Nucleus accumbens (tissue), 56 donors: ENCODE data around the gene SGSM2.

ENCODE experiments used
- DNase-seq, 56 donors: peaks; one replicate each; lab custom pipeline; 2025; lab: John Stamatoyannopoulos, UW

The SGSM2 gene

GRCh38 chr17:2396568-2397246 is 59.4 kb downstream of the SGSM2 start:
- DNase-seq = peak in 53 of 56 donors; percentile 11 to 82 (median 59)

DNA sequence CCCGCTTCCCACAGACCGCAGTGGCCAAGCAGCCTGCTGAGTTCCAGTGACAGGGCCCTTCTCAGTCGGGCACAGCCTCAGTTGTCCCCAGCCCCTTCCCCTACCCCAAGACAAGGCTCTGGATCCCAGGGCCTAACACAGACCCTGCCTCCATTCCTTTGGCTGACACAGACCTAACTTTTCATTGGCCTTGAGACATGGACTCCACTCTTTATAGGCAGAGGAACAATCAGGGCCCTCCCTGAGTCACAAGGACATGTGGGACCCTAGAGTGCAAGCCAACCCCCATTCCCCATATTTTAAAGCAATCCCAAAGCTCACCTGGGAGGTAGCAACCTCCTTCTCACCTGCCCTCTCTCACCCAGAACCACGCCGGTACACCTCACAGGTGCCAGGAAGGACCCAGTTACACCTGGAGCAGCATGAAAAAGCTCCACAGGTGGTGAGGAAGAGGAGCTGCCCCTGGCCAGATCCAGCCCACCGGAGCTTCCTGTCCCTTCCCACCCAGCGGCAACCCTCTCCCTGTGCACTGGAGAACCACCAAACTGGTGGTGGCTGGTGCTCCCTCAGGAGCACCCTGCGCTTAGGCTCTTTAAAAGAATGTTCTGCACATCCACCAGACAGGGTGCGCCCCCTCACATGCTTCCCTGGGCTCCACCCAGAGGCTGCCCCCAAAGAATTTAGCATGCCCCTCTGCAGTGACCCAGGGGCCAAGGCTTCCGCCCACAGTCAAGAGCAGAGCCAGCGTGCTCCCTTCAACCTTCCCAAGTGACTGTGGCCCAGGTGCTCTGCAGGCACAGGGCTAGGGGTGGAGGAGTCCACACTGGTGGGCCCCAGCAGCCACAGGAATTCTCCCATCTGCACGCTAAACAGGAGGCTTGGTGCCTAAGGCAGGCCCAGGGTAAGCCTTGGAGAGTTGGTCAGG is 60.2 kb downstream of the SGSM2 start:
- no peak for DNase-seq

DNA sequence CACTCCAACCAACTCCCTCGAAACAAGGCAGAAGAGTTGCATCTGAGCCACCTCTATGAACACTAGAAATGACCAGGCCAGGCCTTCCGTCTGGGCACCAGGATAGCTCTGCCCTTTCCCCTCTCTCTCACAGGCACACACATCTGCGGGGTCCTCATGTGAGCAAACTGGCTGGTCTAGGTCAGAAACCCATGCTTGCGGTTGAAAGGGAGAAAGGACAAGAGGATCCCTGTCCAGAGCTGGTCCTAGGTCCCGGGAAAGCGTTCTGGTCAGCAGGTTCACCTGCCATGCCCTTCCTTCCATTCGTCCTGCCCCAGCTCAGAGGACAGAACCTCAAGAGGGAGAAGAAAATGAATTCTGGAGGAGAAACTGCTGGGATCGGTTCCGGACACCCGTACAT is 60.9 kb downstream of the SGSM2 start:
- no peak for DNase-seq

DNA sequence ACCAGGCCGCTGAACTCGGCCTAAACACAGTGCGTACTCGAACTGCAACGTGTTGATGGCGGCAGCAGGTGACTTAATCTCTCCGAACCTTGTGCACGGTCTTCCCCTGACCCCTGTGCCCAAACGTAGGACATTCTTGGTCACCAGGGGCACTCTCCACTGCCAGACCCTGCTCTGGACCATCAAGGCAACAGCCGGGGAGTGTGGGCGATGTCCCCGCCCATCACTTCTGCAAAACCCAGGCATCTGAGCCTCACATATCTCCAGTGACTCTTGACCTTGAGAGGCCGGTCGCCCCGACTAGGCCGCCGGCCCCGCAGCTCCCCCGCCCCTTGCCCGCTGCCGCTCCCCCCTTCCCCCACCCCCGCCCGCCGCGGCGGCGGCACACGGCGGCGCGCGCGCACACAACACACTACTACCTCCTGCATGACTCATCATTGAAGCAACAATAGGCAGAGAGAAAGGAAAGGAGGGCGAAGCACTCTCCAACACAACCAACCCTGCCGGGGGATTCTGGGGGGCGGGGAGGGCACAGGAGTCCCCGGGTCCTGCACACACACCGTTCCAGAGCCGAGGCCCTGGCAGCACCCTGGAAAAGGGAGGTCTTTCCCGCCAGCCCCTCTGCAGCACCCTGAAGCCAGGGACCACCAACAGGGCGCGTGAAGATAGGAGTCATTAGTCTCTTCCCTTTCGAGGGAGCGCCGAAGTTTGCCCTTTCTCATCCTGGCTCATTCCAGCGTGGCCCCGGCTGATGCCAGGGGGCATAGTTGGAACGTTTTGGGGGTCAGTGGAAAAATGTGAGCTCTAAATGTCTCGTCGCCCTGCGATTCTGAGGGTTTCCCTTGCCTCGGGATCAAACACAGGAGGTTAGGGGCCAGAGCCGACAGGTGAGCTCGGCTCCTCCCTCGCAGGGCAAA is 61.6 kb downstream of the SGSM2 start:
- DNase-seq = peak in 36 of 56 donors; percentile 23 to 73 (median 56)

DNA sequence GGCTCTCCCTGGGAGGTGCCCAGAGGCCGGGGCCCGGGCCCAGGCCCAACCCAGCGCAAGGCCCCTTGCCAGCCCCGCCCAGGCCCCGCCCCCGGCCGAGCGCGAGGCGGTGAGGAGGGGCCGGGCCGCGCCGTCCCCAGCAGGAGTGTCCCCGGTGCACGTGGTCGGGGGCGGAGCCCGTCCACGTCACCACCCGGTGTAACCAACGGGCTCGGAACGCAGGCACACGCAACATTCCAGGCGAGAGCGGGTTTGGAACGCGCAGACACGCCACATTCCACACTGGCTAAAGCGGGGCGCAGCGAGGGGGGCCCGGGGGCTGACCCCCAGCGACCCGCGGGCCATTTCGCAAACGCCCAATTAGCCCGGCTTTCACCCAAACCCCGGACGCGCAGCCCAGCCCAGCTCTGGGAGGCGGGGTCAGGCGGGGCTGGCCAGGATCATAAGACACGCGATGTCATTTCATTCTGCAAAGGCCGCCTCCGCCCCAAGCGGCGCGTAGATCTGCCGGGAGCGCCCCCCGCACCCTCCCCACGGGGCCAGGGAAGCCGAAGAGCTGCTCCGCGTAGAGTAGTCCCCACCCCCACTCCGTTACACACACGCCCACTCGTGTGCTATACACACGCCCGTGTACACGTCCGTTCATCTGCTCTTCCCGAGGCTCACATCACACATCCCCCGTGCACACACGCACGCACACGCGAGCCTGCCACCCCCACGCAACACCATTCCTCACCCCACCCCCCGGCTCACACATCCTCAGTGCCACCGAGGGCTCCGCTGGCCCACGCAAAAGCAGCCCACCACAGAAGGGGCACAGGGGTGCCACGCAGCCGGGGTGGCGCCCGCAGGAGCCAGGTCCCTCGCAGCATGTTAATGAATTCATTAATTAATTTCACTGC is 62.5 kb downstream of the SGSM2 start:
- DNase-seq = peak; percentile 47 to 98 (median 92)

DNA sequence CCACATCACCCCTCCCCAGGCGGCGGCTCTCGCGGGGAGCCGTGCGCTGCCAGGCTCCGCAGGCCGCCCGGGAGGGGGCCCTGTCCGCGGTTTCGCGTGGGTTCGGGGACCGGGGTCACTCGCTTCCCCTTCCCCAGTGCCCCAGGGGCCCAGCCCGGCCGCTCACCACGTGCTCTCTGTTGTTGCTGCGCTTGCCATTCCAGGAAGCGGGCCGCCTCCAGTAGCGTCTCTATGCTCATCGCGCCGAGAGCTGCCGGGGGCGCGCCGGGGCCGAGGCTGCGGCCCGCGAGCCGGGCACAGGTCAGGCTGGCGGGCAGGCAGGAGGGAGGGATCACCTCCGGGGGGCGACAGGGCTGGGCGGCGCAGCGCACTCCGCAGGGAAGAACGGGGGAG is 63.2 kb downstream of the SGSM2 start:
- peak in 26 of 56 donors; percentile 17 to 69 (median 52) for DNase-seq

GRCh38 chr17:2400877-2401425 is 63.6 kb downstream of the SGSM2 start, which contains the start of gene MNT:
MNT (minus strand) TSS chr17:2401060; CDS start chr17:2400712, 348 bp downstream.
- DNase-seq = peak; percentile 58 to 97 (median 93)

DNA sequence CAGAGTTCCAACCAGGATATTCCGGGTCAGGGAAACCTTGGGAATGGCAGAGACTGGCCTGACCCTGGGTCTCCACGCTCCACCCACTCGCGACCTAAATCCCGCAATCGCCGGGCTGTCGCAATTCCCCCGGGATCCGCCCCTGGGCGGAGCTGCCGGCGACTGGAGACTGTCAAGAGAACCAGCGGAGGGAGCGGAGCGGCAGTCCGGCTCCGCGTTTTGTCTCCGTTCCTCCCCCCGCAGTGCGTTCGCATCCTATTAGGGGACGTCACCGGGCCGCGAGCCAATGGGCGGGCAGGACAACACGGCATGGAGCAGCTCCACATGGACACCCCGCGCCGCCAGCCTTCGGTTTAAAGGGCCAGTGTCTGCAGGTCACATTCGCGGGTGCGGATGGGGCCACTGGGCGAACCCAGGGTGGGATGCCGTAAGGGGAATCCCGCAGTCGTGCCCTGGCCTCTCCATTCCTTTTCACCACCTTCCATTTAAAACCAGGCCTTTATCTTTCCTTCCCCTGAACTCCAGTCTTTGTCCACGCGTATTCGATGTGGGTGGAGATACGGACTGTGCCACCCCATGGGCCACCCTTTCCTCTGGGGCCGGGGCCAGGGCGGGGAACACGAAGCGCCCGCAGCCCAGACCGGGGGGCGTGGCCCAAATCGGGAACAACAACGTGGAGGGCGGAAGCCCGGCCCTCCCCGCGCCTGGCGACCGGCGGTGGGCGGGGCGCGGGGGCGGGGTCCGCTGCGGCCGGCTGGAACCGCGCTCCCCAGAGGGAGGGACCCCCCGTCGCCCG is 64.3 kb downstream of the SGSM2 start:
- DNase-seq = peak; percentile 56 to 100 (median 99)

GRCh38 chr17:2402544-2402943 is 65.2 kb downstream of the SGSM2 start:
- DNase-seq = peak in 1 of 56 donors; percentile 36

GRCh38 chr17:2403044-2403443 is 65.7 kb downstream of the SGSM2 start:
- no peak for DNase-seq

- DNase-seq = no peak
Observed at GRCh38 chr17:2405247-2405926, 68.1 kb downstream of the SGSM2 start.

DNA sequence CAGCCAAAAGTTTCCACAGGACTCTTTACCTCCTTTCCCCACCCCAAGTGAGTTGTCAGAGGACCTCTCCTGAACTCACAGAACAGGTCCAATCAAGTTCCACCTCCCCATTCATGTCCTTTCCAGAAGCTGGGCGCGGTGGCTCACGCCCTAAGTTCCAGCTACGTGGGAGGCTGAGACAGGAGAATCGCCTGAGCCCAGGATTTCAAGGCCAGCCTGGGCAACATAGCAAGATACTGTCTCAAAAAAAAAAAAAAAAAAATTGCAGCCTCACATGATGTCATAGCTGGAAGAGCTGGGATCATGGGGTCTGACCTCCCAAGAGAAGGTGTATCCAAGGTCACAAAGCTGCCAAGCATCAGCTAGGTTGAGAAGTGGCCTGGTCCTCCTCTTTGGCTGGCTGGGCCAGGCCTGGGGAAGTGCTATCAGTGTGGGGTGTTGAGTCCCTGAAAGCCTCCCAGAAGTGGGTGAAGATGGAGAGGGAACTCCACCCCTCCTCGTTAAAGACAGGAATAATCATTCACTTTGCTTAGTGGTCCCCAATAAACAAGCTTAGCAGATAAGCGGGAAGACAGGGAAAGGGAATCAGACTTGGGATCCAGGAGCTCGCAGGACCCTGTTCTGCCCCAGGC is 69.1 kb downstream of the SGSM2 start:
- DNase-seq = no peak

DNA sequence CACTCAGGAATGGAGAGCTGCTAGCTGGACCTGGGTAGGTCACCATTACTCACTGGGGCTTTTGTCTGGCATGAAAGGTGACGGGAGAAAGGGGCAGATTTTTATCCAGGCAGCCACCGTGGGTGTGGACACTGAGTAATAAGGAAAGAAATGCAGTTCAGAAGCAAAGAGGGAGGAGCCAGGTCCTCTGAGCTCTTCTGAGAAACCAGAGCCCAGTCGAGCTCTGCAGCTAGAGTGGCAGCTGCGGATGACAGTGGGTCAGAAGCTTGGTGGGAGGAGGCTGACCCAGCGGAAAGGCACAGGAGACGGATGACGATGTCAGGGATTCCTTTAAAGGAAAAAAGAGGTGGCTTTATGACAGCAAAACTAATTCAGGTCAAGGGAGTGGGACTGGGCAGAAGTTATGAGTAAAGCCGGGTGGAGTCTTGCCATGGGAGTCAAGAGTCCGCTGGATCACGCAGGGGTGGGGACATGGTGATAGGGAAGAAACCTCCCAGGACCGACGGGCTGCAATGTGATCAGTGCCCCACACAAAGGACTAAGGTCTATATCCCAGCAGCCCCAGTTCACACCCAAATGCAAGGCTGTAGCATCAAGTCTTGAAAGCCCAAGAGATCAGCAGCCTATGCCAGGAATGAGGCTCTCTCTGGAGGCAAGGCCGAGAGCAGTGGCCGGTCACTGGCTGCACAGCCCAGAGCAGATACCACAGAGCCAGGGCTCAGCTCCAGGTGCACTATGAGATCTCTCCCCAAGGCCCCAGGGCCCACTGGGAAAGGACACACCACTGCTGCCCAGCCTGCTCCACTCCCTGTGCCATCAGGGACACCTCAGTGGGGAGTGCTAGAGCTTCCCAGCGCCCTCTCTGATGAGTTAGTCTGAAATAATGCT is 69.8 kb downstream of the SGSM2 start:
- no peak for DNase-seq

DNA sequence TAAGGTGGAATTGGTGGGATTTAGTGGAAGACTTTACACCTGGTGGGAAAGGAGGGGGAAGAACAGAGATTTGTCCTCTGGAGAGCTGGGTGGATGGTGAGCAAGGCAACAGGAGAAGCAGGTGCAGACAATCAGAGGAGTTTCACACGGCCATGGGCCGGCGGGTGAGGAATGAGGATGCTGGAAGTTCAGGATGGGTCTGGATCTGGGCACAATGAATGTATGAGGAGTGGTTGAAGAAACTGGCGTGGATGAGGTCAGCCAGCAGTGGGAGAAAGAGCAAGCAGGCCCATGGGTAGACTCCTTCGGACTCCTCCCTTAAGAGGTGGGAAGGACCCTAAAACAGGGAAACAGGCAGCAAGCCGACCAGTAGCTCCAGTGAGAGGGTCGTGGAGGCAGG is 73.7 kb downstream of the SGSM2 start:
- no peak for DNase-seq

- DNase-seq = peak in 36 of 56 donors; percentile 18 to 74 (median 44)
Observed at GRCh38 chr17:2412561-2413021, 75.3 kb downstream of the SGSM2 start.

DNA sequence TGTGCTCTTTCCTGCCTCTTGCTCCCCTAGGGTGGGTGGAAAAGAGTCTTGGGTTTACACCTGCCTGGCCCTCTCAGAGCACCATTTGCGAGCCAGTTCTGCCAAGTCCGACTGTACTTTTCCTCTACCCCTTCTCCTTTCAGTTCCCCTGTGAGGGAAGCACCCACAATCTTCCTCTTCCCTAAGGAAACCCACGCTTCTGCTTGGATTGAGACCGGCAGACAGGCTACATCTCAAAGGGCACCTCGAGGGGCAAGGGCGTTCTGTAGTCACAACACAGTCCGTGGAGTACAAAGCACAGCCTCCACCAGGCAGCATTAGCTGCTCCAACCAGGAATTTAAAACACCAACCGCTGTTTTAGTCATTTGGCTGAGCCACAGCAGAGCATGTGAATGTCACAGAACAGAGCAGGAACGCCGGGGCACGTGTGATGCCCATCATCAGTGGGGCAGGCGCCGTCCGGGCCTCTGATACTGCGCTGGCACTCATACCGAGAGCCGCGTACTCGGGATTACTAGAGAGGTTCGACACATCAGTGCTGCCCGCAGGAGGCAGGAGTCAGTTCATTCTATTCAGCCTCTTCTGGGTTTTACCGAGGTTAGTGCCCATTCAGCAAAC is 77.3 kb downstream of the SGSM2 start:
- DNase-seq = no peak
